SK-N-SH (cell line): ENCODE results near the gene HGS.

Experiments used
- EP300 ChIP-seq, 2 experiments: IDR thresholded peaks; 2 replicates each; pipeline versions ENCODE4 v1.4.0 to v1.6.1; 2012; ENCODE audit warnings: borderline replicate concordance in 1 of 2, low read depth in 1 of 2, low read length in 1 of 2
- FOXJ3 ChIP-seq: sonication (generic); formaldehyde crosslinking; IDR thresholded peaks from 2 replicates; pipeline ENCODE4 v1.5.1; 2020; ENCODE audit warnings: mild to moderate bottlenecking, missing genetic modification reagents
- GABPA ChIP-seq: IDR thresholded peaks from 2 replicates; pipeline ENCODE4 v1.4.0; 2012; ENCODE audit warnings: low read depth, mild to moderate bottlenecking
- MAX ChIP-seq: IDR thresholded peaks from 2 replicates; pipeline ENCODE4 v1.4.0; 2012; ENCODE audit warnings: low read depth
- POLR2AphosphoS5 ChIP-seq: IDR thresholded peaks from 2 replicates; pipeline ENCODE4 v1.6.1; 2012; ENCODE audit warnings: low read depth, low read length
- RCOR1 ChIP-seq: fragments of 150-350 bp; IDR thresholded peaks from 2 replicates; pipeline ENCODE4 v1.6.1; 2017; ENCODE audit warnings: antibody characterized with exemption, low read length
- RFX5 ChIP-seq: IDR thresholded peaks from 2 replicates; pipeline ENCODE4 v1.6.1; 2012; ENCODE audit warnings: mild to moderate bottlenecking, improper control_type of control experiment, low read length
- SMC3 ChIP-seq: IDR thresholded peaks from 2 replicates; pipeline ENCODE4 v1.6.1; 2012; ENCODE audit warnings: low read depth, low read length, improper control_type of control experiment
- TF ChIP-seq, protein P1 (sequence below): fragments of 200-600 bp; sonication (generic); IDR thresholded peaks from 2 replicates; pipeline ENCODE4 v1.6.1; 2017; ENCODE audit warnings: antibody characterized with exemption, mild to moderate bottlenecking, moderate library complexity
- TF ChIP-seq, protein P2 (sequence below): IDR thresholded peaks from 2 replicates; pipeline ENCODE4 v1.6.1; 2012; ENCODE audit warnings: mild to moderate bottlenecking, low read depth, low read length, moderate library complexity

GRCh38 chr17:81717049-81717765, 33.4 kb downstream of the HGS start:
- TF ChIP-seq, protein P1, sequence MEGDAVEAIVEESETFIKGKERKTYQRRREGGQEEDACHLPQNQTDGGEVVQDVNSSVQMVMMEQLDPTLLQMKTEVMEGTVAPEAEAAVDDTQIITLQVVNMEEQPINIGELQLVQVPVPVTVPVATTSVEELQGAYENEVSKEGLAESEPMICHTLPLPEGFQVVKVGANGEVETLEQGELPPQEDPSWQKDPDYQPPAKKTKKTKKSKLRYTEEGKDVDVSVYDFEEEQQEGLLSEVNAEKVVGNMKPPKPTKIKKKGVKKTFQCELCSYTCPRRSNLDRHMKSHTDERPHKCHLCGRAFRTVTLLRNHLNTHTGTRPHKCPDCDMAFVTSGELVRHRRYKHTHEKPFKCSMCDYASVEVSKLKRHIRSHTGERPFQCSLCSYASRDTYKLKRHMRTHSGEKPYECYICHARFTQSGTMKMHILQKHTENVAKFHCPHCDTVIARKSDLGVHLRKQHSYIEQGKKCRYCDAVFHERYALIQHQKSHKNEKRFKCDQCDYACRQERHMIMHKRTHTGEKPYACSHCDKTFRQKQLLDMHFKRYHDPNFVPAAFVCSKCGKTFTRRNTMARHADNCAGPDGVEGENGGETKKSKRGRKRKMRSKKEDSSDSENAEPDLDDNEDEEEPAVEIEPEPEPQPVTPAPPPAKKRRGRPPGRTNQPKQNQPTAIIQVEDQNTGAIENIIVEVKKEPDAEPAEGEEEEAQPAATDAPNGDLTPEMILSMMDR: no peak
- TF ChIP-seq RCOR1: no peak
- TF ChIP-seq SMC3: no peak
- TF ChIP-seq POLR2AphosphoS5: no peak
- TF ChIP-seq RFX5: no peak
- TF ChIP-seq, protein P2, sequence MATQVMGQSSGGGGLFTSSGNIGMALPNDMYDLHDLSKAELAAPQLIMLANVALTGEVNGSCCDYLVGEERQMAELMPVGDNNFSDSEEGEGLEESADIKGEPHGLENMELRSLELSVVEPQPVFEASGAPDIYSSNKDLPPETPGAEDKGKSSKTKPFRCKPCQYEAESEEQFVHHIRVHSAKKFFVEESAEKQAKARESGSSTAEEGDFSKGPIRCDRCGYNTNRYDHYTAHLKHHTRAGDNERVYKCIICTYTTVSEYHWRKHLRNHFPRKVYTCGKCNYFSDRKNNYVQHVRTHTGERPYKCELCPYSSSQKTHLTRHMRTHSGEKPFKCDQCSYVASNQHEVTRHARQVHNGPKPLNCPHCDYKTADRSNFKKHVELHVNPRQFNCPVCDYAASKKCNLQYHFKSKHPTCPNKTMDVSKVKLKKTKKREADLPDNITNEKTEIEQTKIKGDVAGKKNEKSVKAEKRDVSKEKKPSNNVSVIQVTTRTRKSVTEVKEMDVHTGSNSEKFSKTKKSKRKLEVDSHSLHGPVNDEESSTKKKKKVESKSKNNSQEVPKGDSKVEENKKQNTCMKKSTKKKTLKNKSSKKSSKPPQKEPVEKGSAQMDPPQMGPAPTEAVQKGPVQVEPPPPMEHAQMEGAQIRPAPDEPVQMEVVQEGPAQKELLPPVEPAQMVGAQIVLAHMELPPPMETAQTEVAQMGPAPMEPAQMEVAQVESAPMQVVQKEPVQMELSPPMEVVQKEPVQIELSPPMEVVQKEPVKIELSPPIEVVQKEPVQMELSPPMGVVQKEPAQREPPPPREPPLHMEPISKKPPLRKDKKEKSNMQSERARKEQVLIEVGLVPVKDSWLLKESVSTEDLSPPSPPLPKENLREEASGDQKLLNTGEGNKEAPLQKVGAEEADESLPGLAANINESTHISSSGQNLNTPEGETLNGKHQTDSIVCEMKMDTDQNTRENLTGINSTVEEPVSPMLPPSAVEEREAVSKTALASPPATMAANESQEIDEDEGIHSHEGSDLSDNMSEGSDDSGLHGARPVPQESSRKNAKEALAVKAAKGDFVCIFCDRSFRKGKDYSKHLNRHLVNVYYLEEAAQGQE: no peak
- TF ChIP-seq EP300 (IDR thresholded peaks at IDR 0.05; ENCODE audit: borderline replicate concordance in 1 of 2, low read depth in 1 of 2, low read length in 1 of 2): no peak
- TF ChIP-seq MAX: no peak
- no peak for TF ChIP-seq FOXJ3
- TF ChIP-seq GABPA: no peak
